PC-9 (cell line): ENCODE data around the gene SSB. TPM values are rescaled to one million over a fixed set of nuclear protein-coding genes. Genes with fewer than 3 reads are reported as not detected.

Source experiments
- BruUV-seq: library from RNA; stranded (reverse); fragments of 400-500 nt; replicated peaks from 2 replicates; lab custom pipeline; 2021; lab: Mats Ljungman, UMichigan
- CTCF ChIA-PET: fragments of 300-600 bp; sonication (Branson Sonifier 250); formaldehyde crosslinking; loops from one replicate; lab custom pipeline; 2022; ENCODE audit warnings: antibody characterized with exemption; lab: Charles Lee
- POLR2A ChIA-PET: fragments of 300-600 bp; sonication (Branson Sonifier 250); formaldehyde crosslinking; loops from one replicate; lab custom pipeline; 2022; ENCODE audit warnings: antibody characterized with exemption; ENCODE audit not compliant: unreplicated experiment; lab: Charles Lee
- DNase-seq, 2 experiments: peaks; one replicate each; pipeline versions ENCODE4 v3.0.0 to v3.0.0-alpha.2; 2015 to 2022; ENCODE audit warnings: mixed read lengths in 1 of 2
- H2AFZ ChIP-seq: fragments of 200-600 bp; sonication (generic); 2 replicates; pipeline ENCODE4 v1.8.1; 2017; ENCODE audit warnings: antibody characterized with exemption
- H3F3A ChIP-seq: fragments of 200-600 bp; sonication (generic); 2 replicates; pipeline ENCODE4 v1.8.1; 2017; ENCODE audit warnings: antibody characterized with exemption, mild to moderate bottlenecking, low read depth; ENCODE audit not compliant: insufficient read depth
- H3K27ac ChIP-seq: fragments of 200-600 bp; sonication (generic); 2 replicates; pipeline ENCODE4 v1.6.1; 2016; ENCODE audit warnings: mixed run types
- H3K27me3 ChIP-seq: fragments of 200-600 bp; sonication (generic); 2 replicates; pipeline ENCODE4 v1.6.1; 2016; ENCODE audit warnings: low read depth, mixed run types; ENCODE audit not compliant: insufficient read depth
- H3K36me3 ChIP-seq: fragments of 200-600 bp; sonication (generic); 2 replicates; pipeline ENCODE4 v1.6.1; 2016; ENCODE audit warnings: low read depth, mixed run types
- H3K4me1 ChIP-seq: fragments of 200-600 bp; sonication (generic); replicated peaks from 2 replicates; pipeline ENCODE4 v1.6.1; 2016; ENCODE audit warnings: mixed run types; ENCODE audit not compliant: insufficient read depth
- H3K4me2 ChIP-seq: fragments of 200-600 bp; sonication (generic); 2 replicates; pipeline ENCODE4 v1.6.1; 2017; ENCODE audit warnings: mixed run types
- H3K4me3 ChIP-seq: fragments of 200-600 bp; sonication (generic); 2 replicates; pipeline ENCODE4 v1.6.1; 2016; ENCODE audit warnings: mixed run types
- H3K79me2 ChIP-seq: fragments of 200-600 bp; sonication (generic); 2 replicates; pipeline ENCODE4 v1.6.1; 2017; ENCODE audit warnings: low read depth, mixed run types
- H3K9me2 ChIP-seq: fragments of 200-600 bp; sonication (generic); 2 replicates; pipeline ENCODE4 v1.8.1; 2017; ENCODE audit warnings: mild to moderate bottlenecking; ENCODE audit not compliant: insufficient read depth
- H3K9me3 ChIP-seq: fragments of 200-600 bp; sonication (generic); 2 replicates; pipeline ENCODE4 v1.8.1; 2016; ENCODE audit warnings: low read depth; ENCODE audit not compliant: insufficient read depth
- H4K20me1 ChIP-seq: fragments of 200-600 bp; sonication (generic); 2 replicates; pipeline ENCODE4 v1.8.1; 2017; ENCODE audit not compliant: insufficient read depth
- CTCF ChIP-seq: fragments of 200-600 bp; sonication (generic); conservative IDR thresholded peaks from 2 replicates; pipeline ENCODE4 v1.6.1; 2017; ENCODE audit warnings: mixed run types, antibody characterized with exemption, mild to moderate bottlenecking, moderate library complexity
- EZH2 ChIP-seq: fragments of 200-600 bp; sonication (generic); IDR thresholded peaks from 2 replicates; pipeline ENCODE4 v1.8.0; 2017; ENCODE audit warnings: antibody characterized with exemption, low read depth
- intact Hi-C: fragments of 100-400 bp; cut with micrococcal nuclease; formaldehyde crosslinking; loops from one replicate; pipeline ENCODE4 v1.10.0; 2022; ENCODE audit not compliant: unreplicated experiment
- total RNA-seq: library from RNA; stranded (reverse); gene quantifications from 2 replicates; pipeline ENCODE4 v1.2.3, GENCODE V29; 2021

Gene SSB
- total RNA-seq, 1 experiment from 2014 or later: 71.3 TPM

GRCh38 chr2:169782513-169782912 is 16.2 kb upstream of the SSB start:
- CTCF ChIA-PET: no interaction called here
- TF ChIP-seq EZH2: no peak
- no peak for TF ChIP-seq CTCF
- H3K9me3 ChIP-seq: no peaks in the 10 kb centered on the region
- H2AFZ ChIP-seq: no peak overlapping the region
- H3K79me2 ChIP-seq: no peaks in the 10 kb centered on the region
- BruUV-seq: no TSS peak
- H3K4me2 ChIP-seq: no peak overlapping the region
- H3K27ac ChIP-seq: no peak overlapping the region
- H3K4me1 ChIP-seq: no peaks in the 10 kb centered on the region
- intact Hi-C loops: no loop called here
- POLR2A ChIA-PET: interaction anchor here (0.6 kb wide), 1 partner anchor 13 kb away, joined by 8 read pairs; no protein-coding TSS in a partner anchor
- H3K4me3 ChIP-seq: no peak overlapping the region
- no peaks in the 10 kb centered on the region for H3K36me3 ChIP-seq
- no peaks in the 10 kb centered on the region for H3F3A ChIP-seq
- H3K27me3 ChIP-seq: no peaks in the 10 kb centered on the region
- H3K9me2 ChIP-seq: no peaks in the 10 kb centered on the region
- DNase-seq: no peak
- no peaks in the 10 kb centered on the region for H4K20me1 ChIP-seq

DNA sequence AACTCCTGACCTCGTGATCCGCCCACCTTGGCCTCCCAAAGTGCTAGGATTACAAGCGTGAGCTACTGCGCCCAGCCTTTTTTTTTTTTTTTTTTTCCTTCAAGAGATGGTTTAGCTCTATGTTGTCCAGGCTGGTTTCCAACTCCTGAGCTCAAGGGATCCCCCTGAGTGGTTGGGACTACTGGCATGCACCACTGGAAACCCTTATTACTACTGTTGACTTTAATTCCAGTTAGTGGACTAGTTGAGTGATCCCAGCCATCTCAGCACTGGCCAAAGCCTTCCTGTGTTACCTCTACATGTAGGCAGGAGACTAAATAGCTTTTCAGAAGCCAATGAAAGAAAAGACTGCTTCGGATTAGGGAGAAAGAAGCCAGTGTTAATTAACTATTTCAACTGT is 8.1 kb upstream of the SSB start:
- no peaks in the 10 kb centered on the region for H3K27me3 ChIP-seq
- no peak for DNase-seq
- no peaks in the 10 kb centered on the region for H3K79me2 ChIP-seq
- intact Hi-C loops: no loop called here
- no peaks in the 10 kb centered on the region for H3K9me2 ChIP-seq
- BruUV-seq: no TSS peak
- CTCF ChIA-PET: no interaction called here
- no peak overlapping the region for H3K27ac ChIP-seq
- H3K4me2 ChIP-seq: no peak overlapping the region
- no peak overlapping the region for H3K4me3 ChIP-seq
- no peaks in the 10 kb centered on the region for H3K4me1 ChIP-seq
- no peak overlapping the region for H2AFZ ChIP-seq
- POLR2A ChIA-PET: interaction anchor here (0.5 to 0.6 kb wide), 2 partner anchors 49 to 1109 kb away, joined by 3 to 4 read pairs; no protein-coding TSS in a partner anchor
- TF ChIP-seq CTCF (no peak), EZH2 (no peak)
- no peaks in the 10 kb centered on the region for H3K9me3 ChIP-seq
- H3F3A ChIP-seq: no peaks in the 10 kb centered on the region
- no peaks in the 10 kb centered on the region for H4K20me1 ChIP-seq
- H3K36me3 ChIP-seq: no peaks in the 10 kb centered on the region

- no peak overlapping the region for H3K4me2 ChIP-seq
- H3K27me3 ChIP-seq: no peaks in the 10 kb centered on the region
- H3K27ac ChIP-seq: no peak overlapping the region
- H3K4me3 ChIP-seq: no peak overlapping the region
- no peaks in the 10 kb centered on the region; the same call in 1 of the 2 replicates for H4K20me1 ChIP-seq
- H3K79me2 ChIP-seq: peaks cover 14% of the 10 kb centered on the region
- TF ChIP-seq EZH2 (no peak), CTCF (no peak)
- H3K4me1 ChIP-seq: no peaks in the 10 kb centered on the region
- H2AFZ ChIP-seq: no peak overlapping the region
- H3K9me2 ChIP-seq: no peaks in the 10 kb centered on the region
- CTCF ChIA-PET: no interaction called here
- POLR2A ChIA-PET: interaction anchor here (0.6 kb wide), 1 partner anchor 13 kb away, joined by 8 read pairs; no protein-coding TSS in a partner anchor
- no peaks in the 10 kb centered on the region for H3K36me3 ChIP-seq
- H3F3A ChIP-seq: no peaks in the 10 kb centered on the region
- no peak for DNase-seq
- BruUV-seq: no TSS peak
- intact Hi-C loops: no loop called here
- no peaks in the 10 kb centered on the region for H3K9me3 ChIP-seq
Measured at GRCh38 chr2:169795181-169795580, 3.5 kb upstream of the SSB start.
